SIG-M5 (cell line): ENCODE measurements around the gene RAB4B.
"Not testable (repeated sequence)": the region's sequence is repeated elsewhere in the genome, so short reads cannot be mapped to it uniquely, and the experiment has no call there.

Experiments
- DNase-seq: peaks from one replicate; lab custom pipeline; 2025; lab: John Stamatoyannopoulos, UW

The RAB4B gene

GRCh38 chr19:40822704-40823553 lies 44.9 kb downstream of the RAB4B start:
- not testable (repeated sequence) for DNase-seq

- not testable (repeated sequence) for DNase-seq
Observed at GRCh38 chr19:40824916-40825315, 46.9 kb downstream of the RAB4B start.

DNA sequence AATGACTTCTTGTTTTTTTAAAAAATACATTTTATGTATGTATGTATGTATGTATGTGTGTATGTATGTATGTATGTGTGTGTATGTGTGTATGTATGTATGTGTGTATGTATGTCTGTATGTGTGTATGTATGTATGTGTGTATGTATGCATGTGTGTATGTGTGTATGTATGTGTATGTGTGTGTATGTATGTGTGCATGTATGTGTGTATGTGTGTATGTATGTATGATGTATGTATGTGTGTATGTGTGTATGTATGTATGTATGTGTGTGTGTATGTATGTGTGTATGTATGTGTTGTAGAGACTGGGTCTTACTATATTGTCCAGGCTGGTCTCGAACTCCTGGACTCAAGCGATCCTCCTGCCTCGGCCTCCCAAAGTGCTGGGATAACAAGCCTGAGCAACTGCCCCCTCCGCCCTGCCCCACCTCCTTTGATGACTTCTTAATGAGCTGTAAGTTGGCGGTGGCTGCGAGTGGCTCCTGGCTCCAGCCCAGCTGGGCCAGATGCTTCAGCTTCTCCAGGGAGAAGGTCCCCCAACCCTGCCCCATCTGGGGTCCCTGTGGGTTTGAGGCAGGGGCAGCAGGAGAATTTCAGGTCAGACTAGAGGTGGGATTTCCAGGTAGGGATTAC lies 47.5 kb downstream of the RAB4B start:
- DNase-seq: not testable (repeated sequence)

GRCh38 chr19:40826312-40826698 lies 48.3 kb downstream of the RAB4B start:
- DNase-seq: not testable (repeated sequence)

DNA sequence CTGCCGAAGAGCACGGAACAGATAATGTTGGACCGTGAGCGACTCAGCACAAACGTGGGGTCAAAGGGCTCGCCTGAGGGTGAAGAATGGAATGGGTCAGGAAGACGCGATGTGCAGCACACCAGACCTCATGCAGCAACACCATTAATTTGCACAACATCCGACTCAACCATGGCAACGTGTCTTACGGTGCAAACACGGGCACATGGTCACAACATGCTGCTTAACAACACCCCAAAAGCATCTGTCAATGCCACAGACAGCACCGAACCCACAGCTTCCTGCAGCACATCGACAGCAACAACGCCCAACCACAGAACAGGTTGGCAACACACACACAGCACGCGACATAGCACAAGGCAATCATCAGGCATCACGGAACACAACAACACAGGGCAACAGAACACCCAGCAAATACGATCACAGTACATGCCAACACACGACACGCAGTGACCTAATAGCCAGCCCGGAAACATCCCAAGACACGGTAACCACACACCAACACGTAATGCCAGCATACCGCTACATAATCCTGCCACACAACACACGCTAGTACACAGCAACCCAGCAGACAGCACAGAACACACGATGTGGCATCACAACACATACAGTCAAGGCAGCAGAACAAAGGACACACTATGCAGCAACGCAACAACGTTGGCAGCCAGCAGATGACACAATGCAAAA lies 48.8 kb downstream of the RAB4B start:
- not testable (repeated sequence) for DNase-seq

DNA sequence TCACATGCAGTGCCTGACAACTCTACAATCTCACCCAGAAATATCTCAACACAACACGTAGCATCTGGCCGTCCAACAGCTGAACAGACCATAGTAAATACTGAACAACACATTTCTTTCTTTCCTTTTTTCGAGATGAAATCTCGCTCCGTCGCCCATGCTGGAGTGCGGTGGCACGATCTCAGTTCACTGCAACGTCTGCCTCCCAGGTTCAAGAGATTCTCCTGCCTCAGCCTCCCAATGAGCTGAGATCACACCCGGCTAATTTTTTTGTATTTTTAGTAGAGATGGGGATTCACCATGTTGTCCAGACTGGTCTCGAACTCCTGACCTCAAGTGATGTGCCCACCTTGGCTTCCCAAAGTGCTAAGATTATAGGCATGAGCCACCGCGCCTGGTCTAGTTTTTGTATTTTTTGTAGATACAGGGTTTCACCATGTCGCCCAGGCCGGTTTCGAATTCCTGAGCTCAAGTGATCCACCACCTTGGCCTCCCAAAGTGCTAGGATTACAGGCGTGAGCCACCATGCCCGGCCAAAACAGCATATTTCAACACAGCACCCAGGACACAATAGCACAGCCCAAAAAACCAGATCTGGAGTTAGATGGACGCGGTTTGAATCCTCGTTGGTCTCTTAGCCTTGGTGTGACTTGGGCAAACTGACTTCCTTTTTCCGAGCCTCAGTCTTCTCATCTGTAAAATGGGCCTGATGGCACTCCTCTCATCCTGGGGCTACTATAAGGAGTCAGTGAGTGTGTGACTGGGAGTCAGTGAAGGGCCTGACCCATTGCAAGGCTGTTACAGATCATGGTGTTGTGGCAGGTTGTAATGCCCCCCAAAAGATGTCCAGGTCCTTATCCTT lies 49.6 kb downstream of the RAB4B start:
- DNase-seq: no peak

- no peak for DNase-seq
Observed at GRCh38 chr19:40829205-40829604, 51.2 kb downstream of the RAB4B start.

- DNase-seq: not testable (repeated sequence)
Observed at GRCh38 chr19:40830741-40831140, 52.7 kb downstream of the RAB4B start.

GRCh38 chr19:40831502-40832430 lies 53.7 kb downstream of the RAB4B start:
- DNase-seq: no peak

- not testable (repeated sequence) for DNase-seq
Observed at GRCh38 chr19:40832431-40832790, 54.4 kb downstream of the RAB4B start.

- not testable (repeated sequence) for DNase-seq
Observed at GRCh38 chr19:40833728-40834533, 55.9 kb downstream of the RAB4B start.

GRCh38 chr19:40836754-40837429 lies 58.8 kb downstream of the RAB4B start:
- DNase-seq: no peak

- DNase-seq: not testable (repeated sequence)
Observed at GRCh38 chr19:40838477-40838876, 60.4 kb downstream of the RAB4B start.

DNA sequence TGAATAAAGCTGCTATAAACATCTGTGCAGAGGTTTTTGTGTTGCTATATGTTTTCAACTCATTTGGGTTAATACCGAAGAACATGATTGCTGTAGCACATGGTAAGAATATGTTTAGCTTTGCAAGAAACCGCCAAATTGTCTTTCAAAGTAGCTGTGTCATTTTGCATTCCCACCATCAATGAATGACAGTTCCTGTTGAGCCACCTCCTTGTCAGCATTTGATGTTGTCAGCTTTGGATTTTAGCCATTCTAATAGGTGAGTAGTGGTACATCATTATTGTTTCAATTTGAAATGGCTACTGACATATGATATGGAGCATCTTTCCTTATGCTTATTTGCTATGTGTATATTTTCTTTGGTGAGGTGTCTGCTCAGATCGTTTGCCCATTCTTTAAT lies 64.0 kb downstream of the RAB4B start:
- DNase-seq: not testable (repeated sequence)

- not testable (repeated sequence) for DNase-seq
Observed at GRCh38 chr19:40842997-40843652, 65.1 kb downstream of the RAB4B start.

DNA sequence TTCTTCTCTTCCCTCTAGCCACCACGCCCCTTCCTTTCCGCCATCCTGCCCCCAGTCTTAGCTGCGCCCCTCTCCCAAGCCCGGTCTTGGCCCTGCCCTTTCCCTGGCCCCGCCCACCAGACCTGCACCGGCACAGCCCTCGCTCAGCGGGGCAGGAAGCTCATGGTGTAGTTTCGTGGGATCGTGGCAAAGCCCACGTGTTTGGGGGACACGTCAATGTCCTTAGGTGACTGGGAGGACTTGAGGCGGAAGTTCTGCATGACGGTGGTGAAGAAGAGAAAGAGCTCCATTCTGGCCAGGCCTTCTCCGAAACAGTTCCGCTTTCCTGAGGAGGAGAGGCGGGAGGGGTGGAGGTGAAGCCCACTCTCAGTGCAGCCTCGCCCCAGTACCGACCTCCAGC lies 65.6 kb downstream of the RAB4B start:
- DNase-seq: not testable (repeated sequence)
